Choroid plexus epithelial cell (primary cell): ENCODE results near the gene BSND.
A peak's percentile ranks its signal among the peaks of the same experiment; 100 is the strongest.

Experiments
- DNase-seq: peaks from one replicate; pipeline ENCODE4 v3.0.0-alpha.2; 2010; ENCODE audit warnings: low read depth
- H3K4me3 ChIP-seq: 2 replicates; pipeline ENCODE4 v1.5.1; 2011; ENCODE audit warnings: low read depth, mild to moderate bottlenecking, control low read depth, low read length, moderate library complexity
- CTCF ChIP-seq: conservative IDR thresholded peaks from 2 replicates; pipeline ENCODE4 v1.5.1; 2011; ENCODE audit warnings: low read depth, mild to moderate bottlenecking, control low read depth, inconsistent platforms, low read length, moderate library complexity

The BSND gene

GRCh38 chr1:54975356-54976108 lies 23.2 kb upstream of the BSND start:
- no peak overlapping the region for H3K4me3 ChIP-seq
- TF ChIP-seq CTCF = no peak
- no peak for DNase-seq

- no peak for DNase-seq
- TF ChIP-seq CTCF = no peak
- no peak overlapping the region for H3K4me3 ChIP-seq
Observed at GRCh38 chr1:54976747-54977146, 22.0 kb upstream of the BSND start.

DNA sequence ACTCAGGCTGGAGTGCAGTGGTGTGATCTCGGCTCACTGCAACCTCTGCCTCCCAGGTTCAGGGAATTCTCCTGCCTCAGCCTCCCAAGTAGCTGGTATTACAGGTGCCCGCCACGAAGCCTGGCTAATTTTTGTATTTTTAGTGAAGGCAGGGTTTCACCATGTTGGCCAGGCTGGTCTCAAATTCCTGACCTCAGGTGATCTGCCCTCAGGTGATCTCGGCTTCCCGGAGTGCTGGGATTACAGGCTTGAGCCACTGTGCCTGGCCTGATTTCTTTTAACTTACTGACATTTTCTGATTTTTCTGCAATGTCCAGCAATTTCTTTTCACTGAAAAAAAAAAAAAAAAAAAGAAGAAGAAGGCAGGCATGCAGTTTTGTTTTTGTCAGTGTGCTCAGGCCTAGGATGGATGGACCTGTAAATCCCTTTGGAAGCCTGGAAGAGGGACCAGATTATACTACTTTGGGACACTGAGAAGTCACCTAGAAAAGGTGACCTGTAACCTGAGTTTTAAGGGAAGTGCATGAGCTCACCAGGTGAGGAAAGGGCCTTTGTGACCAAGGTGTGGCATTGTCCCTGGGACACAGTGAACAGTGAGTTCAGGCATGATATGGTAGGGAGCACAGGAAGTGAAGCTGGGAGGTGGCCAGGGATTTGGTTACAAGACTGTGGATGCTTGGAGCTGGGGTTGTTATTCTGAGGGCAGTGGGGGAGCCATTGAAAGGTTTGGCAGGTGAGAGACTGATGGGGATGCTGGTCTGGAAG lies 21.0 kb upstream of the BSND start:
- no peak for TF ChIP-seq CTCF
- no peak overlapping the region for H3K4me3 ChIP-seq
- no peak for DNase-seq

DNA sequence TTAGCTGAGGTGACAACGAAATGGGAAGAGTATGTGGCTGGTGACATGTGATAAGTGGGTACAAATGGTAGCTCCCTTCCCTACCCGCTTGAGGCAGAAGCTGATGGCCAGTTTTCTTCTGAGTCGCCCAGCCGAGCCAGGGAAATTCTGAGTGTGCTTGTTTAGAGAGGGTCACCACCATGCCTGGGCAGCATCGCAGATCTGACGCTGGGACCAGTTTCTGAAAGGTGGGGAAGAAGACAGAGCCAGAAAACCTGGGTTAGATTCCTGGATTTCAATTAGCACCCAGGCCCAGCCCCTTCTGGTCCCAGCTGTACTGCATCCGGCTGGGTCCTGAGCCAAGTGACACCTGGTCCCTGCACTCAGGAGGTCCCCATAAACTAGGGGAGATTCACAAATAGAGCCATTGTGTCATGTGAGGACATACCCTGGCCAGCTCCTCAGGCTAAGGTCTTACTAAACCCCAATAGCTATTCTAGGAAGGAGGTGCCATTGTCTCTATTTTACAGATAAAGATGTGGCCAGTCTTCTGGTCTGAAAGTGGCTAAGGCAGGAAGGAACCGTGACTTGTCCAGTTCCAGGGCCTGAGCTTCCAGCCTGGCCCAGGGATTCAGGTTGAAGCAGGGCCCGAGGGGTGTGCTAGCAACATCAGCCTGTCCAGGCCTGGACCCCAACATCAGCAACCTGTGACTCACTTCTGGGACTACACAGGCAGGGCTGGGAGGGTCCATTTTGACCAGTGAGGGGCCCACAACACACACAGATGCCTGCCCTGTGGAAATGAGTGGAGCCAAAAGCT lies 20.0 kb upstream of the BSND start:
- DNase-seq = no peak
- H3K4me3 ChIP-seq = no peak overlapping the region
- TF ChIP-seq CTCF = no peak

GRCh38 chr1:54979327-54979891 lies 19.3 kb upstream of the BSND start:
- no peak overlapping the region for H3K4me3 ChIP-seq
- TF ChIP-seq CTCF = no peak
- no peak for DNase-seq

DNA sequence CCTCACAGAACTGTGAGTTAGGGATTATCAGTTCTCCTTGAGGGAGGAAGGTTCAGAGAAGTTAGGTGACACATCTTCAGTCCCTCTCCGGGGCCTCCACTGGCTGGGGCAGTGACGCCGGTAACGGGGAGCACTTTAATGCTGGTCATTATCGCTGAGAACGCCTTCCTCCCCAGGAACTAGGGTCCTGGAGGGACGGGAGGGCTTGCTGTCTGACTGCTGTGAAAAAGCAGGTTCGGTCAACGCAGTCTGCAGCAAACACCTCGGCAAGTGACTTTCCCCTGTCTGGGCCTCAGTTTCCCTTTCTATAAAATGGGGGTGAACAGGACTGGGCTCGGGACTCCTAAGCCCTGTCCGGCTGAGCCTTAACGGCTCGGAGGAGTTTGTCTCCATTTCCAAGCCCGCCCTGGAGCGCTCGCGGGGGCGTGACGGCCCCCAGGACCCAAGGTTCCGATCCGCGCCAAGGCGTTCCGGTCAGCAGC lies 18.6 kb upstream of the BSND start:
- no peak for DNase-seq

More for the DNA sequence above, 18.6 kb upstream of the BSND start:
- peak overlapping the region; percentile 47 for H3K4me3 ChIP-seq
- TF ChIP-seq CTCF = no peak
